Right lobe of liver (tissue), 6 donors: ENCODE results near the gene ANKS1B. TPM values are rescaled to one million over a fixed set of nuclear protein-coding genes. Genes with fewer than 3 reads are reported as not detected.

Source experiments
- ATAC-seq, 4 donors: fragments of 200-7000 bp; cut with Tn5 transposase; one replicate each; pipeline ENCODE4 v1.9.1; 2020; ENCODE audit warnings: mild to moderate bottlenecking in 4 of 4, moderate library complexity in 4 of 4
- DNase-seq, 3 donors: peaks; one replicate each; pipeline ENCODE4 v3.0.0-alpha.2; 2020
- H3K27ac ChIP-seq, 3 donors: fragments of 200-600 bp; one replicate each; pipeline ENCODE4 v1.8.0; 2022
- H3K27me3 ChIP-seq, 2 donors: fragments of 200-600 bp; one replicate each; pipeline ENCODE4 v1.8.0; 2022
- H3K36me3 ChIP-seq, 4 donors: fragments of 200-600 bp; sonication (generic) in 1 of 4; one replicate each; pipeline versions ENCODE4 v1.5.1 to v1.8.0; 2017 to 2022; ENCODE audit warnings: control low read depth in 1 of 4
- H3K4me1 ChIP-seq, 4 donors: fragments of 200-600 bp; sonication (generic) in 1 of 4; one replicate each; pipeline versions ENCODE4 v1.5.1 to v1.8.0; 2017 to 2022; ENCODE audit warnings: control low read depth in 1 of 4
- H3K4me3 ChIP-seq, 3 donors: fragments of 200-600 bp; one replicate each; pipeline ENCODE4 v1.8.0; 2022
- H3K9me3 ChIP-seq, 4 donors: fragments of 200-600 bp; sonication (generic) in 1 of 4; one replicate each; pipeline versions ENCODE4 v1.5.1 to v1.8.0; 2017 to 2022; ENCODE audit warnings: control low read depth in 1 of 4
- CTCF ChIP-seq, 4 donors: fragments of 200-600 bp in 3 of 4; fragments of 450-650 bp in 1 of 4; IDR thresholded peaks; one replicate each; pipeline versions ENCODE4 v1.5.1 to v1.8.0; 2016 to 2022; ENCODE audit warnings: antibody characterized with exemption in 4 of 4, mild to moderate bottlenecking in 2 of 4
- POLR2A ChIP-seq: fragments of 450-650 bp; IDR thresholded peaks from one replicate; pipeline ENCODE4 v1.6.1; 2017; ENCODE audit warnings: antibody characterized with exemption, mild to moderate bottlenecking
- WGBS: methylation state at CpG from one replicate; pipeline ENCODE4 v1.1.6; 2018; ENCODE audit warnings: low coverage, low lambda C conversion rate; ENCODE audit not compliant: insufficient coverage; ENCODE audit errors: missing lambda C conversion rate; 5-methylcytosine and 5-hydroxymethylcytosine counted together
- intact Hi-C, 2 donors: fragments of 100-400 bp; cut with DNase I; formaldehyde crosslinking; loops; one replicate each; pipeline versions ENCODE4 v1.11.2 to v1.14.1; 2022
- total RNA-seq, 6 experiments: library from RNA; depleted of rRNA in 2 of 6; stranded (reverse); fragments of >200 nt in 2 of 6; fragmentation: NEBNext Ultra II Directional in 3 of 6; extraction: Animal tissue kit (Norgen Biotek cat#: 25700) in 3 of 6; gene quantifications; one replicate each; pipeline versions ENCODE4 v1.1.0 to v1.2.4, GENCODE V29; 2016 to 2023
- donor health status: DM: no; HTN: yes; CAD: no.
- donor health status: DM: no; HTN: no; CAD: no.
- donor health status: DM: no; HTN: no; CAD: no.
- donor health status: DM: no; HTN: yes; CAD: no.
- donor health status: DM: no; HTN: yes; CAD: no.

The ANKS1B gene
- total RNA-seq, 6 experiments from 2014 or later, result 0.17 to 1.9 (median 0.44) TPM; not detected in 1

DNA sequence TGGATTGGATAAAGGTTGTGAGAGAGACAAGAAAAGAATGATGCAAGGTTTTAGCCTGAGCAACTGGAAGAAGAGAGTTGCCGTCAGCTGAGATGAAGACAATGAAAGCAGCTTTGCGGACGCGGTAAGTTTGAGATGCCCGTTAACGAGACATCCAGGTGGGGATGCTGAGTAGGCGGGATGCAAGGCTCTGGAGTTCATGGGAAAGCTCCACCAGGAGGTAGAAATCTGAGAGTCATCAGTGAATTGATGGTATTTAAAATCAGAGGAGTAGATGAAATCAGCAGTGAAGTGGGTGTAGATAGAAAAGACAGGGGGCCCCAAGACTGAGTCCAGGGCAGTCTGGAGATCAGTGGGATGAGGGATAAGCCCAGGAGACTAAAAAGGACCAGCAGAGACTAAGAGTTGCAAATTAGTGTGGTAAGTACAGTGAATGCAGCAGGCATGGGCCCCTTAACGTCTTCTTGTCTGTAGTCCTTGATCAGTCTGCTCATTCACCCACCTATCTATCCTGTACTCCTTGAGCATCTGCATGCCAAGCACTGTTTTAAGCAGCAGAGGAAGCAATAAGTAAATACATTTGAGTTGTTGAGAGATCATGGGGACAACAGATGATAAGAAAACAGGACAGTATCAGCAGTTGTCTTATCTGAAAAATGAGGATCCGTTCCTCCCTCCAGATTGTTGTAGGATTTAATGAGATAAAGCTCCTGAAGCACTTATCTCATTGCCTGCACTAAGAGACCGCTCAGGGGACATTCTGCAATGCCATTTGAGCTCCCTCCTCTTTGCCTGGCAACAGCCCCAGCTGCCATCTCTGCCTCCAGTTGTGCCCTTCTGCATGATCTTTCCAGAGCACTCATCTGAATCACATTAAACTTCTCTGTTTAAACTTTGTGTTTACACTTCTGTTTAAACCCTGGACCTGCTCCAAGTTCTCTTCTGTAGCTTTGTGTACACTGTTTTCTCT, 1248.1 kb downstream of the ANKS1B start:
- H3K27ac ChIP-seq, result no peak overlapping the region
- H3K4me1 ChIP-seq, result peaks cover 0 to 9% (median 0%) of the 10 kb centered on the region in 4 donors
- WGBS, result 77% methylated on average over 10 of the region's 10 CpGs
- H3K36me3 ChIP-seq, result peaks cover 0 to 4% (median 0%) of the 10 kb centered on the region in 4 donors
- ATAC-seq (peak; percentile 92 to 97 (median 96)), DNase-seq (peak in 2 of 3 donors; percentile 51 to 63)
- H3K27me3 ChIP-seq, result no peaks in the 10 kb centered on the region
- no peak overlapping the region for H3K4me3 ChIP-seq
- TF ChIP-seq CTCF (IDR thresholded peaks at IDR 0.05), result no peak
- no peak for TF ChIP-seq POLR2A
- intact Hi-C loops, result no loop called here
- no peaks in the 10 kb centered on the region for H3K9me3 ChIP-seq

GRCh38 chr12:98735821-98736220, 1248.9 kb downstream of the ANKS1B start:
- H3K27ac ChIP-seq, result no peak overlapping the region
- no peak for TF ChIP-seq POLR2A
- TF ChIP-seq CTCF (IDR thresholded peaks at IDR 0.05), result no peak
- intact Hi-C loops, result no loop called here
- DNase-seq, result no peak
- WGBS, result 97% methylated on average over 5 of the region's 6 CpGs
- peaks cover 0 to 4% (median 0%) of the 10 kb centered on the region in 4 donors for H3K36me3 ChIP-seq
- H3K9me3 ChIP-seq, result no peaks in the 10 kb centered on the region
- ATAC-seq, result no peak
- no peaks in the 10 kb centered on the region for H3K27me3 ChIP-seq
- H3K4me3 ChIP-seq, result no peak overlapping the region
- peaks cover 0 to 9% (median 0%) of the 10 kb centered on the region in 4 donors for H3K4me1 ChIP-seq

GRCh38 chr12:98733667-98734350, 1250.9 kb downstream of the ANKS1B start:
- TF ChIP-seq CTCF (IDR thresholded peaks at IDR 0.05) (no peak), POLR2A (no peak)
- no peak overlapping the region for H3K4me3 ChIP-seq
- no peaks in the 10 kb centered on the region for H3K9me3 ChIP-seq
- no peaks in the 10 kb centered on the region for H3K27me3 ChIP-seq
- H3K36me3 ChIP-seq, result peaks cover 0 to 5% (median 2%) of the 10 kb centered on the region in 4 donors
- no peak overlapping the region for H3K27ac ChIP-seq
- H3K4me1 ChIP-seq, result peaks cover 0 to 9% (median 0%) of the 10 kb centered on the region in 4 donors
- DNase-seq, result no peak
- intact Hi-C loops, result no loop called here
- ATAC-seq, result no peak

DNA sequence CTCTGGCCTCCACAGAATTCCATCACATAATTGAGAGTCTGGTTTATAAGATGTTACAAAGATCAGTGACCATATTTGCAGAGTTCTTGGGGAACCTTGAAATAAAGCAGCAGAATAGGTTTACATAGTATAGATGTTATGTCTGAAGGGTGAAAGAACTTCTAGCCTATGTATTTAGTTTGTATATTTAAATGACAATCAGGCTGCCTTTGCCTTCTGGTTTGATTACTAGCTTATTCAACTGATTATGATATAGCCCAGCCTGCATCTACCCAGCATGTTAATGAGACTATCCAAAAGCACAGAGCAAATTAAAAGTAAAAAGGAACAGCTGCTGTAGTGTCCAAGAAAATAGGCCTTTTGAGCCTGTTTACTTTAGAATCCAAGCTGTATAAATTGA, 1254.3 kb downstream of the ANKS1B start:
- Histone ChIP-seq H3K36me3 (peaks cover 0 to 14% (median 2%) of the 10 kb centered on the region in 4 donors), H3K27me3 (no peaks in the 10 kb centered on the region), H3K9me3 (no peaks in the 10 kb centered on the region), H3K27ac (no peak overlapping the region), H3K4me3 (no peak overlapping the region), H3K4me1 (no peaks in the 10 kb centered on the region)
- intact Hi-C loops, result no loop called here
- ATAC-seq, result no peak
- TF ChIP-seq CTCF (IDR thresholded peaks at IDR 0.05) (no peak), POLR2A (no peak)
- no peak for DNase-seq
